GM12878 (cell line): ENCODE data around the gene PDE11A. TPM values are rescaled to one million over a fixed set of nuclear protein-coding genes. Genes with fewer than 3 reads are reported as not detected.

ENCODE experiments used
- ATAC-seq: fragments of 200-7000 bp; cut with Tn5 transposase; 3 replicates; pipeline ENCODE4 v1.9.1; 2020; ENCODE audit warnings: mild to moderate bottlenecking, moderate library complexity
- BruUV-seq: library from RNA; stranded (reverse); fragments of 400-500 nt; replicated peaks from 2 replicates; lab custom pipeline; 2021; lab: Mats Ljungman, UMichigan
- CTCF ChIA-PET: fragments of 300-600 bp; sonication (Branson Sonifier 250); formaldehyde crosslinking; extraction: SDS; loops from one replicate; lab custom pipeline; 2021; ENCODE audit warnings: inconsistent platforms; lab: Yijun Ruan, JAX
- POLR2A ChIA-PET: fragments of 350-600 bp; formaldehyde crosslinking; extraction: SDS; loops from one replicate; lab custom pipeline; 2021; ENCODE audit warnings: inconsistent platforms; lab: Charles Lee
- RAD21 ChIA-PET: fragments of 300-600 bp; sonication (Branson Sonifier 250); formaldehyde crosslinking; loops from one replicate; lab custom pipeline; 2023; ENCODE audit warnings: antibody characterized with exemption; ENCODE audit not compliant: unreplicated experiment; lab: Charles Lee
- SMC1A ChIA-PET: fragments of 300-600 bp; sonication (Branson Sonifier 250); formaldehyde crosslinking; loops from one replicate; lab custom pipeline; 2023; ENCODE audit not compliant: unreplicated experiment, uncharacterized antibody; lab: Charles Lee
- DNase-seq: peaks from one replicate; pipeline ENCODE4 v3.0.0-alpha.2; 2011; ENCODE audit warnings: low read depth, low spot score
- FAIRE-seq: peaks from 3 replicates; lab custom pipeline; 2011; peaks lifted over from hg19 to GRCh38; lab: Jason Lieb, UNC
- H2AFZ ChIP-seq: 2 replicates; pipeline ENCODE4 v1.6.0; 2011; ENCODE audit warnings: low read depth, low read length, control low read depth; ENCODE audit not compliant: control insufficient read depth
- H3K27ac ChIP-seq: 2 replicates; pipeline ENCODE4 v1.5.1; 2011; ENCODE audit warnings: control low read depth; ENCODE audit not compliant: control insufficient read depth, insufficient read depth
- H3K27me3 ChIP-seq, 2 experiments: replicated peaks in 1 of 2; 2 replicates each; pipeline versions ENCODE4 v1.6.0 to v1.6.1; 2011; ENCODE audit warnings: low read length in 1 of 2; ENCODE audit not compliant: control insufficient read depth in 2 of 2, insufficient read depth in 2 of 2
- H3K36me3 ChIP-seq, 2 experiments: 2 replicates each; pipeline ENCODE4 v1.5.1; 2011; ENCODE audit warnings: low read length in 1 of 2; ENCODE audit not compliant: control insufficient read depth in 2 of 2, insufficient read depth in 2 of 2
- H3K4me1 ChIP-seq: 2 replicates; pipeline ENCODE4 v1.6.1; 2011; ENCODE audit warnings: mild to moderate bottlenecking, low read length, moderate library complexity, mixed read lengths; ENCODE audit not compliant: control insufficient read depth, insufficient read depth
- H3K4me2 ChIP-seq: 2 replicates; pipeline ENCODE4 v1.6.0; 2011; ENCODE audit warnings: control low read depth; ENCODE audit not compliant: control insufficient read depth, insufficient read depth
- H3K4me3 ChIP-seq: fragments of 200-600 bp; sonication (generic); 2 replicates; pipeline ENCODE4 v1.5.1; 2016
- H3K79me2 ChIP-seq: 2 replicates; pipeline ENCODE4 v1.6.0; 2011; ENCODE audit warnings: low read length; ENCODE audit not compliant: control insufficient read depth, insufficient read depth
- H3K9ac ChIP-seq: 2 replicates; pipeline ENCODE4 v1.8.0; 2011; ENCODE audit warnings: low read length, control low read depth, mixed read lengths; ENCODE audit not compliant: control insufficient read depth, insufficient read depth
- H3K9me3 ChIP-seq: replicated peaks from 3 replicates; pipeline ENCODE4 v1.5.1; 2011; ENCODE audit warnings: mild to moderate bottlenecking, low read length; ENCODE audit not compliant: control insufficient read depth, insufficient read depth
- H4K20me1 ChIP-seq: 2 replicates; pipeline ENCODE4 v1.6.0; 2011; ENCODE audit not compliant: control insufficient read depth, insufficient read depth
- CEBPZ ChIP-seq: fragments of 150-350 bp; IDR thresholded peaks from 2 replicates; pipeline ENCODE4 v1.6.1; 2016; ENCODE audit warnings: low read depth, low read length
- E2F8 ChIP-seq: fragments of 450-650 bp; IDR thresholded peaks from 2 replicates; pipeline ENCODE4 v1.6.1; 2018; ENCODE audit warnings: mild to moderate bottlenecking, low read depth, moderate library complexity; ENCODE audit not compliant: partially characterized antibody
- EED ChIP-seq: sonication (generic); IDR thresholded peaks from 2 replicates; pipeline ENCODE4 v1.6.1; 2016; ENCODE audit warnings: antibody characterized with exemption, low read depth
- ESRRA ChIP-seq: IDR thresholded peaks from 2 replicates; pipeline ENCODE4 v1.6.1; 2012; ENCODE audit warnings: mild to moderate bottlenecking, low read length, improper control_type of control experiment
- IKZF1 ChIP-seq: fragments of 450-650 bp; conservative IDR thresholded peaks from 2 replicates; pipeline ENCODE4 v1.6.1; 2017; ENCODE audit warnings: antibody characterized with exemption, mild to moderate bottlenecking
- MYC ChIP-seq: IDR thresholded peaks from 2 replicates; pipeline ENCODE4 v1.6.1; 2011; ENCODE audit warnings: mild to moderate bottlenecking, low read length, moderate library complexity, inconsistent platforms; ENCODE audit not compliant: insufficient read depth, insufficient replicate concordance, insufficient read length, severe bottlenecking
- PAX5 ChIP-seq: IDR thresholded peaks from 2 replicates; pipeline ENCODE4 v1.6.1; 2011; ENCODE audit warnings: low read depth, low read length, borderline replicate concordance
- REST ChIP-seq: IDR thresholded peaks from 2 replicates; pipeline ENCODE4 v1.6.1; 2012; ENCODE audit warnings: mild to moderate bottlenecking, low read depth, low read length
- TCF3 ChIP-seq: IDR thresholded peaks from 2 replicates; pipeline ENCODE4 v1.6.1; 2012; ENCODE audit warnings: low read depth, mild to moderate bottlenecking, low read length, borderline replicate concordance; ENCODE audit not compliant: insufficient read depth
- WGBS: methylation state at CpG from one replicate; pipeline ENCODE4 v1.1.6; 2016; ENCODE audit warnings: low lambda C conversion rate; ENCODE audit not compliant: insufficient replicate concordance, insufficient coverage; ENCODE audit errors: missing lambda C conversion rate; 5-methylcytosine and 5-hydroxymethylcytosine counted together
- in situ Hi-C: fragments of 300-500 bp; cut with MboI; formaldehyde crosslinking; loops from 9 replicates; pipeline ENCODE4 v1.14.3; 2018; ENCODE audit warnings: mixed read lengths
- intact Hi-C: fragments of 100-400 bp; cut with micrococcal nuclease; formaldehyde crosslinking; loops from one replicate; pipeline ENCODE4 v1.14.2; 2022; ENCODE audit not compliant: unreplicated experiment
- polyA plus RNA-seq, 11 experiments: library from polyadenylated mRNA; depleted of rRNA in 4 of 11; unstranded in 6 of 11; stranded (reverse) in 5 of 11; fragments of >200 nt; fragmentation: Nextera tagmentation in 4 of 11; fragmentation: Illumina TruSeq in 1 of 11; extraction: Ambion mirVana in 4 of 11; extraction: Trizol in 1 of 11; gene quantifications; 1 replicate in 1 of 11; 2 replicates in 10 of 11; pipeline versions ENCODE4 v1.2.1 to v1.2.3, GENCODE V29; 2011 to 2016; ENCODE audit warnings: inconsistent platforms in 2 of 11, missing spikeins in 2 of 11, low read depth in 1 of 11
- total RNA-seq, 4 experiments: library from RNA; depleted of rRNA in 3 of 4; stranded (reverse); fragments of >200 nt in 3 of 4; fragmentation: Illumina TruSeq in 1 of 4; extraction: Trizol in 1 of 4; gene quantifications; 2 replicates each; pipeline versions ENCODE4 v1.2.1 to v1.2.3, GENCODE V29; 2013 to 2021

The PDE11A gene
- total and polyA plus RNA-seq, 10 of the 15 experiments (the other 5 are each of a cell fraction or from before 2014, with no cell fraction given): 0.01 to 0.17 (median 0.06) TPM; not detected in 5

GRCh38 chr2:177649568-177650518 is 422.7 kb downstream of the PDE11A start:
- no peak for DNase-seq
- no peak overlapping the region for H3K9ac ChIP-seq
- intact Hi-C loops: no loop called here
- CTCF ChIA-PET: no interaction called here
- H2AFZ ChIP-seq: no peak overlapping the region
- BruUV-seq: no TSS peak
- no peaks in the 10 kb centered on the region for H3K79me2 ChIP-seq
- H3K27me3 ChIP-seq: peaks cover 2 to 6% of the 10 kb centered on the region in 2 experiments; a peak in 3 of 4 replicates
- H3K27ac ChIP-seq: no peak overlapping the region
- SMC1A ChIA-PET: interaction anchor here (1.1 kb wide), 2 partner anchors 22 to 46 kb away, joined by 3 read pairs; no protein-coding TSS in a partner anchor
- no peak for FAIRE-seq
- no peaks in the 10 kb centered on the region for H3K36me3 ChIP-seq
- no peaks in the 10 kb centered on the region for H3K4me1 ChIP-seq
- in situ Hi-C loops: no loop called here
- WGBS: 48% methylated on average over 4 of the region's 4 CpGs
- H3K9me3 ChIP-seq: no peaks in the 10 kb centered on the region
- no peak for ATAC-seq
- no peak overlapping the region for H3K4me2 ChIP-seq
- H3K4me3 ChIP-seq: no peak overlapping the region
- RAD21 ChIA-PET: no interaction called here
- H4K20me1 ChIP-seq: no peaks in the 10 kb centered on the region
- POLR2A ChIA-PET: no interaction called here
- TF ChIP-seq IKZF1 (no peak), MYC (no peak), CEBPZ (no peak), PAX5 (no peak), TCF3 (no peak), ESRRA (no peak), E2F8 (no peak), REST (no peak), EED (no peak)
